Activated CD8-positive, alpha-beta memory T cell treated with anti-CD3 and anti-CD28 coated beads, Interleukin-2, amount 50 U/mL, for 4 hours (primary cell): ENCODE results near the gene FER1L5.

Experiments
- DNase-seq: peaks from one replicate; pipeline ENCODE4 v3.0.0-alpha.2; 2020

The FER1L5 gene

GRCh38 chr2:96699021-96699420 is 56.5 kb downstream of the FER1L5 start:
- DNase-seq, result no peak

GRCh38 chr2:96699621-96700020 is 57.1 kb downstream of the FER1L5 start:
- no peak for DNase-seq

GRCh38 chr2:96700086-96700485 is 57.5 kb downstream of the FER1L5 start:
- no peak for DNase-seq

- DNase-seq, result no peak
Measured at GRCh38 chr2:96701636-96702035, 59.1 kb downstream of the FER1L5 start.

GRCh38 chr2:96702098-96702785 is 59.7 kb downstream of the FER1L5 start:
- DNase-seq, result no peak

GRCh38 chr2:96703021-96703751 is 60.6 kb downstream of the FER1L5 start:
- no peak for DNase-seq

GRCh38 chr2:96710985-96711384 is 68.4 kb downstream of the FER1L5 start:
- DNase-seq, result no peak

- DNase-seq, result no peak
Measured at GRCh38 chr2:96715658-96716057, 73.1 kb downstream of the FER1L5 start.

- DNase-seq, result no peak
Measured at GRCh38 chr2:96716388-96716787, 73.8 kb downstream of the FER1L5 start.

- DNase-seq, result no peak
Measured at GRCh38 chr2:96726131-96726530, 83.6 kb downstream of the FER1L5 start.

- DNase-seq, result no peak
Measured at GRCh38 chr2:96727431-96727830, 84.9 kb downstream of the FER1L5 start.

GRCh38 chr2:96729748-96730147 is 87.2 kb downstream of the FER1L5 start:
- no peak for DNase-seq

- no peak for DNase-seq
Measured at GRCh38 chr2:96730212-96730611, 87.6 kb downstream of the FER1L5 start.

- no peak for DNase-seq
Measured at GRCh38 chr2:96733931-96734330, 91.4 kb downstream of the FER1L5 start.

- no peak for DNase-seq
Measured at GRCh38 chr2:96734880-96735583, 92.5 kb downstream of the FER1L5 start.

GRCh38 chr2:96737251-96737650 is 94.7 kb downstream of the FER1L5 start:
- no peak for DNase-seq

- no peak for DNase-seq
Measured at GRCh38 chr2:96737831-96738230, 95.3 kb downstream of the FER1L5 start.

GRCh38 chr2:96739076-96739632 is 96.6 kb downstream of the FER1L5 start:
- no peak for DNase-seq

GRCh38 chr2:96739633-96740428 is 97.3 kb downstream of the FER1L5 start, which contains the start of gene LMAN2L:
Gene LMAN2L (minus strand): TSS chr2:96740064. CDS start chr2:96740040, 24 bp downstream.
- DNase-seq, result peak; percentile 94

GRCh38 chr2:96747061-96747617 is 104.6 kb downstream of the FER1L5 start:
- DNase-seq, result no peak

GRCh38 chr2:96751800-96752199 is 109.2 kb downstream of the FER1L5 start:
- no peak for DNase-seq

GRCh38 chr2:96753661-96754282 is 111.2 kb downstream of the FER1L5 start:
- no peak for DNase-seq
